Measurements from ENCODE around the gene AIDA.
"Not testable (repeated sequence)": the region's sequence is repeated elsewhere in the genome, so short reads cannot be mapped to it uniquely, and the experiment has no call there.

Gene AIDA

DNA sequence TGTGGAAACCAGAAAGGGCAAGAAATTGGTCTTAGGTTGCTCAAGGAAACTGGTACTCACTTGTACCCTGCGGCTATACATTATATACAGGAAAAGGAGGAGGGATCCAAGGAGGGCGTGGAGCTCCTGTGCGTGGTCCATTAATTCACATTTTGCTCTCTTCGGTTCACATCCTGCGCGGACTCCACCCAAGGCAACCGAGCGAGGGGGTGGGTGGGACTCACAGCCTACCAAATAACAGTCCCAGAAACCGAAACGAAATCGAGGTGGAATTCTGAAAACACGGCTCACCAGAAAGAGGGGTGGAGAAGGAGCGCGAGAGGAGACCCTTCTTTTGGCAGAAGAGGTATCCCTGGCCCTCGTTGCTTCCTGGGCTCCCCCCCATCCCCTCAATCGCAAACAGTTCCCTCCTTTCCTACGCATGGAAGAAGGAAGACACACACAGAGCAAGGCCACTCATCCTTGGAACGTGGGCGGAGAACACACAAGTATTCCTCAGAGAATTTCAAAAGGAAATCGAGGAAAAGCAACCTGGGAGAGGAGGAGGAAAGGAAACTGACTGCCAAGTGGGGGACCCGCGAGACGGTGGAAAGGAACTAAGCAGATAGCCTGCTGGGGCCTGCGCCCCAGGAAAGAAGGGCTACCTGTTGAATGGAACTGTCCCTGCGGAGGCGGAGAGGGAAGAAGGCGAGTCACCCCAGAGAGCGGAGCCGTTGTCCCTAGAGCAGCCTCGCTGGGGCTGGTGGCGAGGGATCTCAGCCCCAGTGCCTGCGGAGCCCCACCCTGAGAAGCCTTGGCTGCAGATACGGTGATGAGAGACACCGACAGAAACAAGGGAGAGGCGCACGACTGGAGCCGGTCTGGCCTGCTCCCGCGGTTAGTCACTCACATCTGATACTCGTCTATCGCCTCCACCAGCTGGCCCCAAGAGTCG is 705 bp downstream of the AIDA start:
- DNase-seq = peak; percentile 84

DNA sequence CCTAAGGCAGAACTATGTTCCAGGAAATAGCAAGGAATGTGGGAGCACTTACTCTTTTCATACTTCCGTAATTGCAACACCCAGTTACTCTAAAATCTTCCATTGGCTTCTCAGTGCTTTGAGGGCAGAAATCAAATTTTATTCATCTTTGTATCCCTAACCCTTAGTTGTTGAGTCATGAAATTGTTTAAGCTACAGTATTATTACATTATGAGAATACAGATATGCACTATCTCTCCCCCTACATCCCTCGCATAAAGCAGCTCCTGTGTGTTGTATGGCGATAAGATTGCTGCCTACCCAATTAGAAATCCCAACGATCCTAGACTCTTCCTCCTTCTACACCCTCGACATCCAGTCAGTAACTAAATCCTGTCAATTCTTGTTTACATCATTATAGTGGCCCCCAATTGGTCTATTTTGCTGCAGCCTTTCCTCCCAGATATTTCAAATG is 2.6 kb downstream of the AIDA start:
- no peak for DNase-seq

DNA sequence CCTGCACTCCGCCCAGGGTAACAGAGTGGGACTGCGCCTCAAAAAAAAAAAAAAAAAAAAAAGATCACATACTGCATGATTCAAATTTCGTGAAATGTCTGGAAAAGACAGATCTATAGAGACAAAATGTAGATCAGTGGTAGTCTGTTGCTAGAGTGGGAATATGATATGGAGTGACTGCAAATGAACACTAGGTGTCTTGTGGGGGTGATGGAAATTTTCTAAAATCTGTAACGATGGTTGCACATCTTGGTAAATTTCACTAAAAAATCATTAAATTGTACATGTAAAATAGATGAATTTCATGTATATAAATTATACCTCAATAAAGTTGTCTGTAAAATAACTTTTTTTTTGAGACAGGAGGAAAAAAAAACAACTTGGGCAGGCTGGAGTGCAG is 5.5 kb downstream of the AIDA start:
- DNase-seq = no peak

DNA sequence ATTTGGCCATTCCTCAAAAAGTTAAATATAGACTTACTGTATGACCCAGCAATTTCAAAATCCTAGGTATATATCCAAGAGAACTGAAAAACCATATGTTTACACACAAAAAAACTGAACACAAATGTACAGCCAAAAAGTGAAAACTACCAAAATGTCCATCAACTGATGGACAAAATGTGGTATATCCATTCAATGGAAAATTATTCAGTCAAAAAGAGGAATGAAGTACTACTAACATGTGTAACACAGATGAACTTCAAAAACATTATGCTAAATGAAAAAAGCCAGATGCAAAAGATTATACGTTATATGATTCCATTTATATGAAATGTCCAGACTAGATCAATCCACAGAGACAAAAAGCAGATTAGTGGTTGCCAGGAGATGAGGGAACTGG is 8.0 kb downstream of the AIDA start:
- no peak for DNase-seq

DNA sequence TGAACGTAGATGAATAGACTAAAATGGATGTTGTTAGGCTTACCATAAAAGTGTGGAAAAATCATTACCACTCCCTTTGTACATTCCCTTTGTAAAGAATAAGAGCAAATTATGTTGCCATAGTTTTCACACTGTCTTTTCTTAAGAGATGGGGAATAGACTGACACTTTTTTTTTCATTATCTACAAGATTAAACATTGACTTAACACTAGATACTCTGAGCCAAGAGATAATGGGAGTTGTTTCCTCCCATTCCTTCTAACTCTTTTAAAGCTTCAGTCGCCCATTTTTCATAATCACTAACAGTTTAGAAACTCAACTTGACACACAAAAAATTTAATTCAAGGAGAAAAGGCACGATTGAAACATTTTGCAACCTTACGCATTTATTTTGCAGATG is 10.1 kb downstream of the AIDA start:
- no peak for DNase-seq

DNA sequence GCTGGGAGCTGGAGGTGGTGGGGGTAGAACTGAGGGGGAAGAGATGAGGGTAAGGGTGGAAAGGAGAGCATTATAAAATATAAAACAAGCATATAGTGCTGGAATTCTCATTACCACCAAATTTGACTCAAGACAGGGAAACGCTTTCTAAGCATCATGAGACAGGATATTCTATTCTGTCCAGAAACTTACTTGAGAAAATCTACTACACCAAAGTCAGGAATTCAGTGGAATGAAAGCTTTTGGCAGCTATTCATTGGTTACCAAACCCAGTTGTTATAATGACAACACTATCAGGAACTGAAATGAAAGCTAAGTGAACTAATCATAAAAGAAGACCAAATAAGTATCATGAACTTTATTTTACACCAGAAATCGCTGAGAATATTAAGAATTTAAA is 14.5 kb downstream of the AIDA start:
- peak; percentile 6 for DNase-seq

DNA sequence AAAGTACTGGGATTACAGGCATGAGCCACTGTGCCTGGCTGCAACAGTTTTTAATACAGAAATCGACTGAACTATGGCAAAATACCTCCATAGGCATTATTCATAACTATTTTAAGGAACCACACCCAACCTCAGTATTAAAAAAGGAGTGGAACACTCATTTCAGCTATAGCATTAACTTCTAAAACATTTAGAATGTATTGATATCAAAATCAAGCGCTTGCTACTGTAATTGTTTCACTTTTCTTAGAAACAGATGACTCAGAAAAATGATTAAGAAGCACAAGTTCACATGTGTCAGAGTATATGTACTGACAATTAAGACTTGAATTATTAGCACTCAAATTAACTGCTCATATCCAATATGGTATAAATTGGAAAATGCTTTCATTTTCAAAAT is 15.1 kb downstream of the AIDA start:
- DNase-seq = peak; percentile 21

DNA sequence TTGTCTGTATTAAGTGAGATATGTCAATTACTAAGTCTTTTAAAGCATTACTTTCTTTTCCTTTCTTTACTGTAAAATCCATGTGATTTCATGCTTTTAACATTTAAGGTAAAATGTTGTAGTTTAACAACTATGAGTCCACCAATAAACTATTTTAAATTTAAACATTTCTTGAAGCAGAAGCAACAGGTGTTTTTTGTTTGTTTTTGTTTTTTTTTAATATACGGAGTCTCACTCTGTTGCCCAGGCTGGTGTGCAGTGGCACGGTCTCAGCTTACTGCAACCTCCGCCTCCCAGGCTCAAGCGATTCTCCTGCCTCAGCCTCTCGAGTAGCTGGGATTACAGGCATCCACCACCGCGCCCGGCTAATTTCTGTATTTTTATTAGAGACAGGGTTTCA is 15.6 kb downstream of the AIDA start:
- no peak for DNase-seq

DNA sequence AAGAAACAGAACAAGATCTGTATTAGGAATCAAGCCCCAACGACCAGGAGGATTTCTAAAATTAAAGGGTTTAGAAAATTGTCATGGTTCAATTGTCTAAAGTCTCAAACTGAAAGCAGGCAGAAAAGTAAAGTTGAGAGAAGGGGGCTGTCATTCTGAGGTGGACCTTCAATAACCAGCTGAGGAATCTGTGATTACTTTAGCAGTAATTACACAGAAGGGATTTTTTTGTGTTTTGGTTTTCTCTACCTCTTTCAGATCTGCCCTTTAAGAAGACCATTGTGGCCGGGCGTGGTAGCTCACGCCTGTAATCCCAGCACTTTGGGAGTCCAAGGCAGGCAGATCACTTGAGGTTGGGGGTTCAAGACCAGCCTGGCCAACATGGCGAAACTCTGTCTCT is 17.4 kb downstream of the AIDA start:
- no peak for DNase-seq

DNA sequence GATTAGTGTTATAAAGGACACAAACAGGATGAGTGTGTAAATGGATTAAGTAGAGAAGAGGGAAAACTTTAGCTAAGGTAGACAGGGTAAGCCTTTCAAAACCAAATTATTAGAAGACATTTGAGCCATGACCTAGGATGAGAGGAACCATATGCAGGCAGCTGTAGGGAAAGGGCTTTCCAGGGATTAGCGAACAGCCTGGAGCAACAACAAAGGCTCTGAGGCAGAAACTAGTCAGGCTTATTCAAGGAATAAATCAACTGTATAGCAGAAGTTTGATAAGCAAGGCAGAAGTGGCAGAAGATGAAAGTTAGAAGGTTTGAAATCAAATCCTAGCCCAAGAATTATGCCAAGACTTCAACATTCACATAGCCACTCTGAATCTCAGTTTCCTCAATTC is 21.3 kb downstream of the AIDA start:
- DNase-seq = no peak

DNA sequence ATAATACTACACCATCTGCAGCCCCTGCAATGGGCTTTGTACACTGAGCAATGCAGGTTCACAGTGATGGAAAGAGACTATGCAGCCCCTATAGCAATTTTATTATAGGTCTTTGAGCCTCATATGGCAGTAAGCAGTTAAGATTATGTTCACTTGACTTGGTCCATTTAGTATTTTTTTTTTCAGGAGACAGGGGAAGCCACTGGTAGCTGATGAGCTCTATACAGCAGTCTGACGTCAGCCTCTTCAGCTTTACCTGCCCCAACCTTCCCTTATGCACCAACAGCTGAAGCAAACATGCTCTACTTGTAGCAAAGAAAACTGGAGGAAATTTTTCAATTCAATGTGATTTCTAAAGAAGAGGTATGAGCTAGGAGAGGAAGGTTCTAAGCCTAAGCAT is 32.2 kb downstream of the AIDA start:
- DNase-seq = no peak

DNA sequence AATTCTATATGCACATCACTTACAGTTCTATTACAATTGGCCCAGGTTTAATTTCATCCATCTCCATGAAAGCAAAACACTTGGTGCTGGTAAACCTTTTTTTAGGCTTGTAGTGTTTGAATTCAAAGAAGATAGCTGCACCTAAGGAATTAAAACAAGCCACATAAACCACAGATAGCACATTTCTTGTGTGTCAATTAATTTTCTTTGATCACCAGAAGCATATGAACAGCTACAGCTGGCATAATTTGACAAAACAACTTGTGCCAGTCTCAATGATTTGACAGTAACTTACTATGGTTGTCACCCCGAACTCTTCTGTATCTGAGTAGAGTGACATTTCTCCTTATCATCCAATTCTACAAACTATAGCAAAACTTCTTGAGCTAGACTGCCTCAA is 42.2 kb downstream of the AIDA start:
- DNase-seq = no peak

DNA sequence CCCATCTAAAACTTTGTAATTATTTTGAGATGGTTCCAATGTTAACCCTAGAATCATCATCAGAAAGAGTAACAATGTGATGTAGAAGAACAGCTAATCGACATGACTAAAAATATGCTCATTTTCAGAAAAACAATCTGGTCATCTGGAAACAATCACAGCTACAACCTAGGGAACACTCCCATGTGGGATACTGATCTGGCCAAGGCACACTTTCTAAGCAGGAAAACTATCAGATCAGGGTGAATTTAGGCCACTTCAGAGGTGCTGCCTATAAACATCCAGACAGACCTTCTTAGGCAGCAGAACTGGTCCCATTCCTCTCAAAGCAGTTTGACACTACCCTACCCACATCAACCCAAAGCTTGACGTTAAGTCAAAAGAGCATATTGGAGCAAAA is 43.2 kb downstream of the AIDA start:
- DNase-seq = not testable (repeated sequence)

DNA sequence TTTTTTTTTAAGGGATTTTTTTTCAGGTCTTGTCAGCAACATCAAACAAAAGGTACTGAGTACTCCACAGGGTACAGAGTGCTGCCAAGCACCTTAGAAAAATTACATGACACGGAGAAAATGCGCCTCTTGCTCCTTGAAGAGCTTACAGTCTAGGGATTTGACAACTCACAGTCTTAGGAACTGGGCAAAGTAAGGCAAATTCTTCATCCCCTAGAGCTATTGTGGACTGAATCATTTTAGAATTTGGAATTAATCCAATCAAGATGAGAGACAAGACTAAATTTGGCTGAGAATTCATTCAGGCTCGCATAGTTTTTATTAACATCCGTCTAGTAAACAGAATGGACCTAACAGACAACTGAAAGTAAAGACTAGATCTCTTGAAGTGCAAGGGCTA is 44.1 kb downstream of the AIDA start:
- not testable (repeated sequence) for DNase-seq

DNA sequence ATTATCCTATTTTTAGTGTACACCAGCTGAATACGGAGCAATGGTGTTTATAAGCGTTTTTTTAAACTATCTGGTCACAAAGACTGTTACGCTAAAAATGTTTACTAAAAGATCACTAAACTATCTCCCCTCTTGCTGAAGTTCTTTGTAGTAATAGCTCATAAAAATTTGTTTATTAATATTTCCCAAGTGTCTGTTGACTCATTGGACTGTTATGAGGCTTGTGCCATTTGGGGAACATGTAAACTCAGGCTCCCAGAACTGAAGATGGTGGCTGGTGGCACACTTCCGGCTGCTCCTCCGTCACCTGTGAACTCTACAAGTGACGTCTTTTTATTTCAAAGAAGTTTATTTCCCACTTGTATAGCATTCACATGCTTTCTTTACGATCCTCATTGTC is 46.3 kb downstream of the AIDA start:
- DNase-seq = no peak

DNA sequence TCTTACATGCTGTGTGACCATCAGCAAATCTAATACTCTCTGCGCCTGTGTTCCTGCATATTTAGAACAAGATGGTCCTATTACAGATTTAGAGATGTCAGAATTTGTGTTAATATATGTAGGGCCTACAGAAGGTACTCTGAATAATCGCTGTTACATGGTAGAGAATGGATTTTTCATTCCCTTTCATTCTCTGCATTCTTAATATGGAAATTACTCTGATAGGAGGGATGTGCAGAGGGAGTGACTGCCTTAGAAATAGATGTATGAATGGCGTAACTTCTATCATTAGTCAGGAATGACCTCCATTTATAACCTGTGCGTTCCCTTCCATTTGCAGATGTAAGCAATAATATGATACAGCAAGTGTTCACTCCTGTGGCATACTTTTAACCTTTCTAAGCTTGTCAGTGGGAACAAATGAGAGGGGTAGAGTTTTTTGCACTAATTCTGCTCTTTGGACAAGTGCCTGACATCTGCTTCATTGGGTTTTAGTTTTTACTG is 48.8 kb downstream of the AIDA start:
- DNase-seq = no peak

DNA sequence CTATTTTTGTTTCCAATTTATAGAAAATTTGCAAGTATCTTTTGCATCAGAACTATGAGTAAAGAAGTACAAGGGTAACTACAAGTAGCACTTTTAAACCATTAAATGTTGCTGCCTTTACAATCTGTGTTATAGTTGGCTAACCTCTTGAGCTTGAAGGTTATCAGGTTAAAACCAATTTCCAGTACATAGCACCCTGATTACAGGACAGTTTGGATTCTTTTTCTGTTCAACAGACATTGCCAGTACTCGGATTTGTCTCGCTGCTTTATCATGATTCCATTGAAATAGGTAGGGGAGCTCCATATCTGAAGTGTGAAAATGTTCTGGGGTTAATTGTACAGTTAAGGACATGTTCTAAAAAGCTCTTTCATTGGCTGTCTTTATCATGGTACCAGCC is 54.4 kb downstream of the AIDA start:
- no peak for DNase-seq

DNA sequence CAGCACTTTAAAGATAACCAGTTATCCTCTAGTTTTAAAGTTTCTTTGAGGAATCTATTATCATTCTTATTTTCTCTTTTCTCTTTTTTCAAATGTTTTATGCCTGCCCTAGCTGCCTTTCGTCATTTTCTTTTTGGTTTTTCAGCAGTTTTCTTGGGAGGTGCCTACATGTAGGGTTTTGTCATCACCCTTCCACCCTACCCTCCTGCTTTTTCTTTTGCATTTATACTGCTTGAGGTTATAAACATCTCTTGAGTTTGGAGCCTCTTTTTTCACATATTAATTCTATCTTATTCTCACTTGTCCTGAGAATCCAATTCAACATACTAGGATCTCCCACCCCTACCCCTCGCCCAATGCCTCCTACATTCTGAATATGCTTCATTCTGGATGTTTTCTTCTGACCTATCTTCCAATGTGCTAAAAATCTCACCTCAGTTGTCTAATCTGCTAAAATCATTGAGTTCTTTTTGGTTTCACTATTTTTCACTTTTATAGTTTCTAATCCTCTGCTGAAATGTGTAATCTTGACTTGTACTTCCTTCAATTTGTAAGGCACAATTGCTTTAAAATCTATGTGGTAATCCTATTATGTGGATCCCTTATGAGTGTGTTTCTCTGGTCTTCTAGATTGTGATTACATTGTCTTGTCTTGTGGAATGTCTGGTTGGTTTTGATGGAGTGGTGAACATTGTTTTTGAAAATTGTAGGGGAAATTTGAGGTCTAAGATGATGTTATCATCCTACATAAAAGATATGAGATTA is 55.7 kb downstream of the AIDA start:
- DNase-seq = peak; percentile 52

DNA sequence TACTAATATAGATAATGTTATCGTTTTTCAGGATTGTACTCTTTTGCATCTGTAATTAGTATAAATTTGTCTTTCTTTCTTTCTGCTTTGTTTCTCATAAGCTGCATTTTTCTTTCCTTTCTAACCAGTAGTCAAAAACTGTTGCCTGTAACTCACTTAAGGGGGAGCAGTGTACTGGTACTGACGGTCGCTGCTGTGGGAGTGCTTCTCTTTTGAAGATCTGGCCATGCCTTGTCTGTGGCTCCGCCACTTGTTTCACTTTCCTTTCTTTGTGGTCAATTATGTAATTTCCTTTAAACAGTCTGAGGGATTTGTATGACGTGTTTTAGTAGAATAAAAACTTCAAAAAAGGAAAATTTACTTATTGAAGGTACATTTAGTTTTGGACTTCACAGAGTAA is 57.4 kb downstream of the AIDA start:
- DNase-seq = peak; percentile 96

DNA sequence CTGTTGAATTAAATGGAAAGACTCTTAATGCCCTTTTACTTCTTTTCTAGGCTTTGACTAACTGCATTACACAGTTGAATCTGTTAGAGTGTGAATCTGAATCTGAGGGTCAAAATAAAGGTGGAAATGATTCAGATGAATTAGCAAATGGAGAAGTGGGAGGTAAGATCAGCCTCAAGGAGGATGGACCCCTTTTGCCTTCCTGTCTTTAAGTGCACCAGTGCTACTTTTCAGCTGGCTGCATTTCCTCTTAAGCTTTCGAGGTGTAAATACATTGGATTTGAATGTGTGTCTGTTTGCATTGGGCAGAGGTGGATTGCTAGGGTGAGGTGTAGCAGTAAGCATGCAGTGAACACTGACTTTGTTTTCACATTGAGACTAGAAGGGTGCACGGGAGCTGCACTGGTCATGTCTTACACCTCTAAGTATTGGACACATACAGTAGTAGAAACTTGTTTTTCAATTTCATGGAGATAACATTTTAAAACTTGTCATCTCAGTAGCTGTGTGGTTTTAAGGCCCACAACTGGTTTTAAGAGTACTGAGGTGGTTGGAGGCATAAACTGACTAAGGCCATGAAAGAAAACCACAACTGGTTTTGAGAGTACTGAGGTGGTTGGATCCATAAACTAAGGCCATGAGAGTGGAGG is 59.0 kb downstream of the AIDA start:
- no peak for DNase-seq

DNA sequence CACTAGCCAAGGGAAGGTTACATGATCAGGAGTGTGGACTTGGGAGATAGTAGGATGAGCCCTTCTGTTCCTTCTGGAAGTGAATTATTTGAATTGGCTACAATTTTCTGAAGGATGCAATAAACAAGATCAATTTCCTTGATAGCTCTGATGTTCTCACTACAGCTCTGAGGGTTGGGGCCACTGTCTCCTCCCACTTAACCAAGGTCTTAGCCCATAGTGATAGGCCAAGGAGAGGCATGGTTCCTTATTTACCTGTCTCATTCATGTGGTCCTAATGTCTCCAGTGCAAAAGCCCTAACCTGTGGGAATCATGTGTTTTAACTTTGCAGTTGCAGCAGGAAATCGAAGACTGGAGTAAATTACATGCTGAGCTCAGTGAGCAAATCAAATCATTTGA is 59.6 kb downstream of the AIDA start:
- DNase-seq = no peak

DNA sequence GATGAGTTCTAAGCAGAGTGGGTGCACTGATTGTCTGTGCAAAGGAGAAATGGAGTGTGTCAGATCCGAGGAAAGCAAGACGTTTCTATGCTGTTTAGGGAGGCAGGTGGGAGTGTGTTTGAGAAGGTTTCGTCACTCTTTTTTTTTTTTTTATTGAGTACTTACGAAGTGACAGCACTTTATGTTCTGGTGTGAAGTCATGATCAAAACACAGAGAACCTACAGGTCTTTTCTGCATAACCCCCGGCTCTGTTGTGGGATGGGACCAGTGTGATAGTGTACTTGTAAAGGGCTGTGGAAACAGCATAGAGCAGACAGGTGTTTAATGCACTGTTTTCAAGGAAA is 67.7 kb downstream of the AIDA start:
- DNase-seq = peak; percentile 55

DNA sequence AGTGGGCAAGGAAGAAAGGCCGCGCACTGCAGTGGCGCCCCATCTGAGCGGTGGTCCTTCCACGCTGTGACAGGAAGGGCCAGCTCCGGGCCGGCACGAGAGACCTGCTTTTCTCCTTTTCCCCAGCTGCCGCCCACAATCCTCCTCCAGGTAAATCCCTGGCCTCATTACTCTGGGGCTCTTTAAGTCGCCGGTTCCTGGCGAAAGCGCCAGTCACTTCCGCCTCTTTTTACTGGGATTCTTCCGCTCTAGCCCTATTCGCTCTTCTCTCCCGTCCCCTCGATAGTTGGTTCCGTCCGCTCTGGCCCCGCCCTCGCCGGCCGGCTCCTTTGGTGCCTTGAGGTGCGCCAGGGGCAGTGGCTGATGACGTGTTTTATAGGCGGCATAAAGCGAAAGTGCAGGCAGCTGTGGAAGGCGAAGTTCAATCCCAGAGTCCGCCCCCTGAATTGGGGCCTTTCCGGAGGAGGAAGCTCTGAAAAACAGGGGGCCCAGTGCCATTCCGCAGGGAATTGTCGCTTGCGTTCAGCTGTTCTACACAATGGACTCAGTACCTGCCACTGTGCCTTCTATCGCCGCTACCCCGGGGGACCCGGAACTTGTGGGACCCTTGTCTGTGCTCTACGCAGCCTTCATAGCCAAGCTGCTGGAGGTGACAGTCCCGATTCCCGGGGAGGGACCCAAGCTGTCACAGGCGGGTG is 68.2 kb downstream of the AIDA start:
- peak; percentile 100 for DNase-seq

All from suppressor macrophage treated with lipopolysaccharide for 4 hours (primary cell).